NCI-H774 (cell line): ENCODE data around the gene MAP4K3.
A peak's percentile ranks its signal among the peaks of the same experiment; 100 is the strongest.

Experiments
- DNase-seq: peaks from one replicate; lab custom pipeline; 2025; lab: John Stamatoyannopoulos, UW

MAP4K3 gene

GRCh38 chr2:39443009-39443408 lies 5.9 kb upstream of the MAP4K3 start:
- no peak for DNase-seq

GRCh38 chr2:39437522-39438296 lies 624 bp upstream of the MAP4K3 start:
- DNase-seq = peak; percentile 35

- no peak for DNase-seq
These were observed 1.1 kb downstream of the MAP4K3 start for GRCh38 chr2:39435741-39436591.

GRCh38 chr2:39435234-39435633 lies 1.9 kb downstream of the MAP4K3 start:
- no peak for DNase-seq

GRCh38 chr2:39434233-39434897 lies 2.7 kb downstream of the MAP4K3 start:
- DNase-seq = no peak

GRCh38 chr2:39433586-39434195 lies 3.4 kb downstream of the MAP4K3 start:
- no peak for DNase-seq

- DNase-seq = no peak
These were observed 4.4 kb downstream of the MAP4K3 start for GRCh38 chr2:39432701-39433100.

GRCh38 chr2:39431592-39432316 lies 5.3 kb downstream of the MAP4K3 start:
- no peak for DNase-seq

- no peak for DNase-seq
These were observed 7.3 kb downstream of the MAP4K3 start for GRCh38 chr2:39429746-39430145.

- no peak for DNase-seq
These were observed 12.1 kb downstream of the MAP4K3 start for GRCh38 chr2:39424951-39425350.

- DNase-seq = no peak
These were observed 14.4 kb downstream of the MAP4K3 start for GRCh38 chr2:39422700-39423099.

- no peak for DNase-seq
These were observed 15.7 kb downstream of the MAP4K3 start for GRCh38 chr2:39421354-39421753.

GRCh38 chr2:39419282-39420223 lies 17.5 kb downstream of the MAP4K3 start:
- DNase-seq = no peak

- no peak for DNase-seq
These were observed 18.6 kb downstream of the MAP4K3 start for GRCh38 chr2:39418491-39418890.

GRCh38 chr2:39416140-39416539 lies 20.9 kb downstream of the MAP4K3 start:
- DNase-seq = no peak

- DNase-seq = no peak
These were observed 23.9 kb downstream of the MAP4K3 start for GRCh38 chr2:39413063-39413737.

- no peak for DNase-seq
These were observed 25.7 kb downstream of the MAP4K3 start for GRCh38 chr2:39411181-39411944.

- no peak for DNase-seq
These were observed 27.2 kb downstream of the MAP4K3 start for GRCh38 chr2:39409697-39410389.
